HG02870 (cell line): ENCODE measurements around the gene RGL4.
"Not testable (repeated sequence)": the region's sequence is repeated elsewhere in the genome, so short reads cannot be mapped to it uniquely, and the experiment has no call there.

Experiments used
- ATAC-seq: cut with Tn5 transposase; IDR thresholded peaks from one replicate; pipeline ENCODE4 v1.9.1; 2021; ENCODE audit warnings: mild to moderate bottlenecking, moderate library complexity; ENCODE audit not compliant: unreplicated experiment

RGL4 gene, protein sequence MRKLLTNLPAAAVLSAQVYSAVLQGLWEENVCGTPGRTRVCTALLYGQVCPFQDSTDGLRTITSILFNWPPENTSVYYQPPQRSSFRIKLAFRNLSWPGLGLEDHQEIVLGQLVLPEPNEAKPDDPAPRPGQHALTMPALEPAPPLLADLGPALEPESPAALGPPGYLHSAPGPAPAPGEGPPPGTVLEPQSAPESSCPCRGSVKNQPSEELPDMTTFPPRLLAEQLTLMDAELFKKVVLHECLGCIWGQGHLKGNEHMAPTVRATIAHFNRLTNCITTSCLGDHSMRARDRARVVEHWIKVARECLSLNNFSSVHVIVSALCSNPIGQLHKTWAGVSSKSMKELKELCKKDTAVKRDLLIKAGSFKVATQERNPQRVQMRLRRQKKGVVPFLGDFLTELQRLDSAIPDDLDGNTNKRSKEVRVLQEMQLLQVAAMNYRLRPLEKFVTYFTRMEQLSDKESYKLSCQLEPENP

DNA sequence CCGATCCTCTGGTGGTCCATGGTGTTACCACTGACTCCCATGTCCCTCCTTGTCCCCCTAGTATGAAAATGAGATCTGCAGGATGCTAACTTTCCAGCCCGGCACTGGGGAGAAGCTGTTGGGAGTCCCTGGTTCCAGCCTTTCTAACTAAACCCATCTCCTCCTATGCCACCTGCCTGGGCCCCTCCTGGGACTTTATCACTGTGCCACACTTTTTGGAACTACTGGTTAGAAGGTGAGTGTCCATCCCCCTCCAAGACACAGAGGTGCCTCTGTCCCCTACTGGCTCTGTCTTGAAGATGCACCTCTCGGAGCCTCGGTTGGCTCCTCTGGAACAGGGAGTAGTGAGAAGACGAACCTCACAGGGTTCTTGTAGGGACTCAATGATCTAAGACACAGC is at the start of gene RGL4:
RGL4 (plus strand) TSS at position 301 of the 400 bp plus-strand sequence. CDS start 1,018 bp downstream, outside the sequence.
- no peak for ATAC-seq

- not testable (repeated sequence) for ATAC-seq
Observed at GRCh38 chr22:23646526-23646925, 44.3 kb upstream of the RGL4 start.

DNA sequence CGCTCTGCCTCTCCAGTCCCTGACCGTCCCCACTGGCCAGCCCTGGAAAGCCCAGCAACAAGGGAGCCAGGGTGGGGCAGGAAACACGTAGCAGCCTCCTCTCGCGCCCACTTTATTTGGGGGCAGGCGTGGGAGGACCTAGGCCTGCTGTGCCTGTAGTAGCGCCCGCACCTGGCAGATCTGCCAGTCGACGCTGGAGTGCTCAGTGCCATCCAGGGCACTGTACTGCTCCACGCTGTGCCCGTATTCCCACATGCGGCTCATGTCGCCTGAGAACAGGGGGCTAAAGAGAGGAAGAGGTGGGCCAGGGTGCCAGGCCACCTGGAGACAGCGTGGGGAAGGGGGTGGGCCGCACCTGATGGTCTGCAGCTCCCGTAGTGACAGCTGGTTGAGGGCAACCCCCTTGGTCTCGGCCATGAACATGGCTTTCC is 41.7 kb upstream of the RGL4 start:
- no peak for ATAC-seq

GRCh38 chr22:23651676-23652075 is 39.1 kb upstream of the RGL4 start:
- no peak for ATAC-seq

GRCh38 chr22:23652286-23652685 is 38.5 kb upstream of the RGL4 start:
- no peak for ATAC-seq

DNA sequence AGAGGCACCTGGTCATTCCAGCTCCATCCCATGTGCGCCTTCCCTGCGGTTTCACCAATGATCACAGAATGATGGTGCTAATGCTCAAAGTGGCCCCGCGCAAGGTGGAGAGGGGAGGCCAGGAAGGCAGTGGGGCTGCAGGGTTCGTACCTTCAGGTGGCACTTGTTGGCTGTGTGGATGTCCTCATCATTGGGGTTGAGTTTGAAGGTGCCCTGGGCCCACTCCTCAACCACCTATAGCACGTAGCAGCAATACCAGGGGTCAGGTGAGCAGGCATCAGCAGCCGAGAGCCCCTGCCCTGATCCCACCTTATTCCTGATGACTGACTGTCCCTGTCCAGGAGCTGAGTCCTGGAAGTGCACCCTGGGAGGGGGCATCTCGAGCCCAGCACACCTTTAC is 38.1 kb upstream of the RGL4 start:
- no peak for ATAC-seq

DNA sequence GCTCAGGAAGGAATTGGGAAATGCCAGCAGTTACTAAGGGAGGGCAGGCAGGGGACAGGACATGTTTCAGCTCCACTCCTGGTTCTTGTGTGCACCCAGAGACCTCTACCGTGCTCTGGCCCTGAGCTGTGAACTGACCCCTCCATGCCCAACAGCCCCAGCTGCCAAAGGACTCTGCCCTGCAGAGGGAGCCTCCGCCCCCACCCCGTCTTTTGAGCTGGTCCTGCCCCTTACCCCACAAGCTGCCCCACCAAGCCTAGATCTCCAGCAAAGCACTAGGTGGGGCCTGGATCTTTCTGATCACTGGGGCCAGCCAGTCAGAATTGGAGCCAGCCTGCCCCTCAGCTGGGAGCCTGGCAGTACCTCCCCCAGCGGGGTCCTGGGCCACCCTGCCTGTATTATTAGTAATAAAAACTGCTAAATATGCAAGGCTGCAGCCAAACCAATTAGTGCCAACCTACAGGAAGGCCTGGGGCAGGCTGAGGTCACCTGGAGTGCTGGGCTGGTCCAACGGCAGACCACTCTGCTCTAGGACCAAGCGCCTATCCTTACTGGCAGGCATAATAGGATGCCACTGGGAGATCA is 34.8 kb upstream of the RGL4 start:
- ATAC-seq = no peak

DNA sequence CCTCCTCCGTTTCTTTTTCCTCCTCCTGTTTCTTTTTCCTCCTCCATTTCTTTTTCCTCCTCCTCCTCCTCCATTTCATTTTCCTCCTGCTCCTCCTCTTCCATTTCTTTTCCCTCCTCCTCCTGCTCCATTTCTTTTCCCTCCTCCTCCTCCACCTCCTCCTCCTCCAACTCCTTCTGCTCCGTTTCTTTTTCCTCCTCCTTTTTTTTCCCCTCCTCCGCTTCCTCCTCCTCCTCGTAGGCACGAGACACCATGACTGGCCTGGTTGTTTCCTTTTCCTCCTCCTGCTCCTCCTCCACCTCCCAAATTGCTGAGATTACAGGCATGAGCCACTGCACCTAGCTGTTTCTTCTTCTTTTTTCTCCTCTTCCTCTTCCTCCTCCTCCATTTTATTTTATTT is 33.1 kb upstream of the RGL4 start:
- no peak for ATAC-seq

GRCh38 chr22:23660381-23660780 is 30.4 kb upstream of the RGL4 start:
- not testable (repeated sequence) for ATAC-seq

DNA sequence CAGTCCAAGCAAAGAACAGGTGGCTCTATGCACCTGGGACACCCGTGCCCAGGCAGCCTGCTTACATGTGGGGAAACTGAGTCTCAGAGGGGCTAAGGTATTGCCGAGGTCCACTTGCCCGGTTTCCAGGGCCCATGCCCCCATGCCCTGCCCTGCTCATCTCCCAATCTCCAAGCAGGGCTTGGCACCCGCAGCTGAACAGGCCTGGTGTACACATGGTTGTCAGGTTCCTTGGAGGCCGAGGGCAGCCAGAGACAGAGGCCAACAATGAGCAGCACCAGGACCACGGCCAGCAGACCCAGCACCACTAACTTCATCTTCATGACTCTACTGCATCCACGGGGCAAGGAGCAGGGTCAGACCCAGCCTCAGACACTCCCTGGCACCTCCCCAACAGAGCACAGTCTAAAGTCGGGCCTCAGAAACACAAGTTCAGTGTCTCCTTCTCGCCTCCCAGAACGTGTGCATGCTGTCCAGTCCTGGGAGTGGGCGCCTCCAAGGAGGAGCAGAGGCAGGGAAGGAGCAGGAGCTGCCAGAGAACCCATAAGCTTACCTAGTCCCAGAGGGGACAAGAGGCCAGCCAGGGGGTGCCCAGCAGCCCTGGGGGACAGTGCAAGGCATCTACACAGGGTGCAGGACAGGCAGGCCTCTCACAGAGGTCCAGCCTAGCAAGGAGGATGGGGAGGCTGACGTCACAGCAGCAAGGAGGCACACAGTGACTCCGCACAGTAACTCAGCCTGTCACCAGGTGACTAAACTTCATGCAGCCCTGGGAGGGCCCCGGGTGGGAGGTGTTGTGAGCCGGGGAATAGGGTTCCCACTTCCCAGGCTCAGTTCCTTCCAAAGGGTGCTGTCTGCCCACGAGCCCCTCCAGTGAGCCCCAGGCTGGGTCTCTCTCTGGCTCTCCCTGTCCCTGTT is 20.2 kb upstream of the RGL4 start:
- no peak for ATAC-seq

- not testable (repeated sequence) for ATAC-seq
Observed at GRCh38 chr22:23671387-23671786, 19.4 kb upstream of the RGL4 start.

DNA sequence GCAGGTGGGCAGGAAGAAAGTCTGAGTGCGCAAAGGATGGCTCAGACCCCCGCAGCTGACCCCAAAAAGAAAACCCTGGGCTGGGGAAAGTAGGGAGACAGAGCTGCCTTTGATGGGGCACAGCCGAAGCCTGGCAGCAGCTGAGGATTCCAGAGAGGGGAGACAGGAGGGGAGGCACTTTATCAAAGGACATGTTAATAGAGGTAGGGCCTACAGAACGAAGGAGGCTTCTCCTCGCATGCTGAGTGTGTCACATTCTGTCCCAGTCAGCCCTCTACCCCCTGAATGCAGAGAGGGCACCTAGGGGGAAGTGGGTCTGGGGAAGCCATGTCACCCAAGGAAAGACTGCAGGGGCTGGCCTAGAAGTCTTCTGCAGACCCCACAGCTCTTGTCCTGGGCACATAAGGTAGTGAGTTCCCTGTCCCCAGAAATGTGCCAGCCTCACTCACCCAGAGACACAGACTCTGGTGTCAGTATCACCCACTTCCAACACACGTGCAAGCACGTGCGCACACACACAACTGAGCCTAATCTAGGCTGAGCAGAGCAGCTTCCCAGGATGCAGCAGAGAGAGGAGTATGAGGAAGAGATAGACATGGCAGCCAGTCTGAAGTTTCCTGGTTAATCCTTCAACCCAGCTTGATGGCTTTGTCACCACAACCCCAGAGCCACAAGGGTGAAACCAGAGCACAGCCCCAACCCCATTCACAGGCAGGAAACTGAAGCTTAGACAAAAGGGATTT is 18.3 kb upstream of the RGL4 start:
- not testable (repeated sequence) for ATAC-seq

DNA sequence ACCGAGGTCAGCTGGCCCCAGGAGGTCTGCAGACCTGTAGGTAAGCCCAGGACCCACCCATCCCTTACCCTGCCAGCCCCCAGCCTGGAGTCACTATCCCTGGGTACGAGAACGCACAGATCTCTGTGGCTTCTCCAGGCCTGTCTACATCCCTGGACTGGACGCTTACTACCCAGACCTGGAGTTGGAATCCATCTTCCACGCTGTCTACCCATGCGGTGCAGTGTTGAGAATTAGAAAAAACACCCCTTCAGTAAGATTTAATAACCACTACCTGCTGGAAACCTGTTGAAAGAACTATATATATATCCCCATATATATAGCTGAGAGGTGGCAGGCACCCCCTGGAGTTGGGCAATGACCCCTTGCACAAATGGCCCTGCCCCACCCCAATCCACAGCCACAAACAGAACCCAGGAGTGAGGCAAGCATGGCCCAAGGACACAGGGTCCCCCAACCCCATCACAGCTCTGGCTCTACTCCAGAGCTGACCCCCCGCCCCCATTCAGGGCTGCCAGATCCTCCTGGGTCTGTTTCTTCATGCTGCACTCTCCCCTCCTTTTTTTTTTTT is 17.7 kb upstream of the RGL4 start:
- no peak for ATAC-seq

- no peak for ATAC-seq
Observed at GRCh38 chr22:23673826-23674690, 16.8 kb upstream of the RGL4 start.

DNA sequence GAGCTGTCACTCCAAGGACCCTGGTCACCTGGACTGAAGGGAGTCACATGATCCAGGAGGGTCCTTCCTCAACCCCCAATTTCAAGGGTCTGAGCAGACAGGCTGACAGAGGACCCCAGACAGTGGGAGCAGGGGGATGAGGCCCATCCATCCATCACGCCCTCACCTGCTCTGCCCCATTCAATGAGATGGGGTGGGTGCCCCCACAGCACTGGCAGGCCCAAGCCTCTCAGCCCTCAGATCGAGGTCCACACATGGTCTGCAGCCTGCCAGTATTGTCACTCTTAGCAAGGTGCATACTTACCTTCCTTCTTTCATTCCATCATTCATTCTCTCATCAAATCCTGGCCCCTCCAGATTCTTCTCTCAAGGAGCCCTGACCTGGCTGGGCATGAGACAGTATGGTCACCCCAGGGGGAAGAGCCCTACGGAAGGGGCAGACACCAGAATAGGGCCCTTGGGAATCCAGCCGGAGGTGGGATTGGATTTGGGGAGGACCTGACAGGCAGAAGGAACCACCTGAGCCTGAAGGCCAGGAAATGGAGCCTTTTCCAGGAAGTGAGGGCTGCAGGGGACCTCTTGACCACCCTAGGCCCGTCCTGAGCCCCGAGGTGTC is 15.8 kb upstream of the RGL4 start:
- not testable (repeated sequence) for ATAC-seq

- ATAC-seq = no peak
Observed at GRCh38 chr22:23675502-23676415, 15.1 kb upstream of the RGL4 start.

- not testable (repeated sequence) for ATAC-seq
Observed at GRCh38 chr22:23676841-23677700, 13.7 kb upstream of the RGL4 start.
